ENCODE measurements around the gene DNAJC13.
A peak's percentile ranks its signal among the peaks of the same experiment; 100 is the strongest.

DNAJC13 gene

GRCh38 chr3:132405188-132405587, 12.1 kb upstream of the DNAJC13 start:
- no peak for ATAC-seq

DNA sequence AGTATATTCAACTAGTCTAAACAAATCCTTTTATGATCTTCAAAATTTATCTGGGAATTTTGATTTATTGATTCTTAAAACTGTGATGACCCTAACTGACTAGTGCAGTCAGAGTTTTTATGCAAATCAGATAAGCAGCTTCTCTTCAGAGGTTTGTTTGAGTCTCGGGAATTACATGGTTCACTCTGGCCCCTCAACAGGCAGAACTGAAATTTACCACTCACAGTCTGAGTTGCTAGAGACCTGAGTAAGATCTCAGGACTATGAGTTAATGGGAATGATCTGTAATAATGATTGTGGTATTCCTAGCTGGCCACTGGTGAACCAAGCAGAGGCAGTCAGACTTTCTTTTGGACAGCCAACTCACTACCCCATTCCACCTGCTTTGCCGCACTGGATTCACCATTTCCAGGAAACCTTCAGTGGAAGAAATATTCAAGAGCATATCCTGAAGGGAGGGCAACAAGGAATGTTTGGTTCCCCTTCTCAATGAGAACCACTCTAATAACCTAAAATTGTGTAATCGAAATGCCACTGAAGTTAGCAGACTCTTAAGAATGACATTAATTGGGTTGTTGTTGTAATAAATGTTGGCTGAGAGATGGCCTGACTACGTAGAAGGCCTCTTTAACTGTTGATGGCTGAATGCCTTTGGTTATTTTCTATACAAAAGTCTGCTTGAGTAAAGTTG, 11.5 kb upstream of the DNAJC13 start:
- no peak for DNase-seq
- no peak for ATAC-seq

More at GRCh38 chr3:132405188-132405587, 12.1 kb upstream of the DNAJC13 start:
- DNase-seq, result no peak

DNA sequence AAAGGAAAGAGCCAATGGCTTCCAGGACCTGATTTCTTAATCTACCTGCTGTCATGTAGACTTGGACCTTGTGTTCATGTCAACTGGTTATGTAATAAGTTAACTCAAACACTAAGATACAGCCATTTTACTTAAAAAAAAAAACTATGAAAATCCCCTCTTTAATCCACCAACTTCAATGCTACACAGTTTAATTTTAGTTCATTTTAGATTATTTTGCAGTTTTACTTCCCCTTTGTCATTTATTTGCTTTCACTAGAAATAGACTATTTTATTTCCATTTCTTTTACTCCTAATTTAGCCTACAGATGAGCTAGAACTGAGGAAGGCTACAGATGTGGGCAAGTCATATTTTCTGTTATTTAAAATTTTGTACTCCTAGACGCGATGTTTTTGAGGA, 10.7 kb upstream of the DNAJC13 start:
- ATAC-seq, result no peak
- DNase-seq, result no peak

GRCh38 chr3:132407025-132407424, 10.3 kb upstream of the DNAJC13 start:
- ATAC-seq (no peak), DNase-seq (no peak)

DNA sequence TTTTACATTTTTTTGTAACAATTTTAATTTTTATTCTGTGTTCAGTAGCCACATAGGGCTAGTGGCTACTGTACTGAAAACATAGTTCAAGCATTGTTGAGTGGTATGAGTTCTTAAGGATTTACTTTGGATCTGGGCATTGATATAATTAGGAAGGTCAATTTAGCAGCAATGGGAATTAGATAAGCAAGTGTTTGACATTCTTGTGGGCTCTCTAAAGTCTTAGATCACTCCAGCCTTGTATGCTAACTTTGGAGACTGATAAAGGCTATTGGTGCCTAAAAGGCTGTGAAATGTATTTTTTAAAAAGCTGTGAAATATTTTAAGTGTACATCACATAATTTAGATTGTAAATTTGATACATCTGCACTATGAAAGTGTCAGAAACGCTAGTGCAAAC, 2.5 kb upstream of the DNAJC13 start:
- ATAC-seq (no peak), DNase-seq (no peak)

DNA sequence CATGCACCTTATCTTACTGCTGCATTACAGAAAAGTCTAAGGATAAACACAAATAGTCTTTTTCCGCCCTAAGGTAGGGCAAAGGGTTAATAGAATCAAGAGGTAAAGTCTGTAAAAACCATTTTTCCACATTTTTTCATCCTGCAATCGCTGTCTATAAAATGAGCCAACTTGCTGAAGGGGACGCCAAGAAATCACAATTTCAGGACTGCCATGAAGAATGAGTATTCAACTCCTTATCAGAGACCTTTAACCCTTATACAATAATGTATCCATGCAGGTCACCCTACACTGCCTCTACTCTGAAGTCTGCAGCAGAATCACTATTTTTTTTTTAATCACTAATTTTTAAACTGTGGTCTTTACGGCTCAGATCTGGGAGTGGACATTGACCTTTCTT, 1.1 kb upstream of the DNAJC13 start:
- DNase-seq (no peak), ATAC-seq (no peak)

DNA sequence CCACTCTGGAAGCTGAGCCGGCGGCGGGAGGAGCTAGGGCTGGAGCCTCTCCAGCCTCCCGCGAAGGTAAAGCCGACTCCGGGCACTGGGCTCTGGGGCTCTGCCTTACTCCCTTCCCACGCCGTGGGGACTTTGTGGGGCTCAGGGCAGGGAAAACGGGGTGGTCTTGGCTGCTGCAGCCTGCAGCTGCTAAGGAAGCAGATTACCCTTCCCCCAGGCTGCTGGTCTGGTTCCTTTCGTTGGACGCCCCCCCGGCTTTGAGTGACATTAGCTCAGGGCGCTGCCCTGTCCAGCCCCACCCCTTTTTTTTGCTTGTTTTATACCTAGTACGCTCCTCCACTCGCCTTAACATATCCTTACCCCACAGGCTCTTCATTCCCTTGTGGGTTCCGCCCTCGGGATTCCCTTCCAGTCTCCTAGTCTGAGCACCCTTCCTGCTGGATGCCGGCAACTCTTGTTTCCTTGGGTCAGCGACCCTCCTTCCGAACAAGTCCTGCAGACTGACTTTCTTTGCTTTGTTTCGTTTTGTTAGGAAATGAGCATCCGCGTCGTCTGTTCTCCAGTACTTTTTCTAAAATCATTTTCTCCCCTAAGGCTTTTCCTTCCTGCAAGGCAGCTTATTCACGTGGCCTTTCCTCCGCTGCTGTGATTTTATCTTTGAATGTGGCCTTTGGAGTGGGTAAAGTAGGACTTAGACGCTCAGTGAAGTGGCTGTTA, 551 bp downstream of the DNAJC13 start:
- DNase-seq (peak; percentile 60), ATAC-seq (peak; percentile 50)

DNA sequence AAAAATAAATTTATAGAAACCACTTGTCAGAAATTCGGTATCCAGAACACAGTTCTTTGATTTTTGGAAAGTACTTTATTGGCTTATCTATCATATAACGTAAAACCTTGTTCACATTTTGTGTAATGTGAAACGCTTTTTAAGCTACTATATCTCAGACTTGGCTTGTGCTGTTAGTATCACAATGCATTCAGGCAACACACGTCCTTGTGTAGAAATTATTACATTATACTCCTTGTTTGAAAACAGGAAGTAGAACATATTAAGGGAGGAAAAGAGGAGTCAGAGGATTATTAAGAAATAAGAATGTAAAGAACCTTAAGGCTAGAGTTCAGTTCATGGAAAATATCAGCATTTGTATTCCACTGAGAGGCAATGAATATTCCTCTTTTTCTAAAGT, 1.6 kb downstream of the DNAJC13 start:
- ATAC-seq (no peak), DNase-seq (no peak)

- ATAC-seq (no peak), DNase-seq (no peak)
Observed at GRCh38 chr3:132421832-132422231, 4.5 kb downstream of the DNAJC13 start.

DNA sequence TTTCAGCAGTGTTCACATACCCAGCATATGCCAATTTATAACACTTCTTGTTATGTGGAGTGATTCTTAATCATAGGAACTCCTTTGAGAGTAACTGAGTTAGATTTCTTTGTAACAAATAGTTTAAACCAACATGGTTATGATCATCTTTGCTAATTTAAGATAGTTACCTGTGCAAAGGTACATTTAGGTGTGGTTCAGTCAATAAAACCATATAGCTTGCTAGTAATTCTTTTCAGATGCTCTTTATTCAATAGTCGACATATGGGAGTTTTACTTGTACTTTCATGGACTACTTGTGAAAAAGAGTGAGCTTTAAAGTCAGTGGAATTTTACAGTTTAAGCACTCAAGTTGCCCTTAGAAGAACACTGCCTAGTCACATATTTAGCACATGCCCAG, 5.2 kb downstream of the DNAJC13 start:
- no peak for ATAC-seq
- DNase-seq, result no peak

DNA sequence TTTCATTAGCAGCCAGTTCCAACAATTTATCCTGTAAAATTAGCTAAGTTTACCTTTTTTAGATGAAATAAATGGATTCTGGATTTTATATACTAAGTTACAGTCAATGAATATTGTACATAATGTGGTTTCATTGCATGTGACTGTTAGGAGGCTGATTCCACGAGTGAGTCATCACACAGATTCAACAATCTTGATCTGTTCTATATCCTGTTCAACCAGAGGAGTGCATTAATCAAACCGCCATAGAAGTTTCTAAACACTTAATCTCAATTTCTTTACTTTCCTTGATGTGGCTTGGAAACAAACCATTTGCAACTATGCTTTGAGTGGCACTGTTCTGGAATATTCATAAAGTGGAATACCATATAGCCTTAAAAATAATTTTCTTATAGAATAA, 15.3 kb downstream of the DNAJC13 start:
- peak; percentile 77 for ATAC-seq
- no peak for DNase-seq

DNA sequence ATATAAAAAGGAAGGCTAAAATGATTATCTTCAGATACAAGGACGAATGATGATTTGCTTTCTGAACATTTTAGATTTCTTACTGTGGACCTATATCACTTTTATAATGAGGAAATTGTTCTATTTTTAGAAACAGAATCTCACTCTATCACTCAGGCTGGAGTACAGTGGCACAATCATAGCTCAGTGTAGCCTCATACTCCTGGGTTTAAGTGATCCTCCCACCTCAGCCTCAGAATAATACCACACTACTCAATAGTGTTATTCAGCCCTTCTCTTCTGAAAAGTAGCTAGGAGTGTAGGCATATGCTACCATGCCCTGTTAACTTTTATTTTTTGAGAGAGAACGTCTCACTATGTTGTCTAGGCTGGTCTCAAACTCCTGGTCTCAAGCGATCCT, 15.8 kb downstream of the DNAJC13 start:
- DNase-seq, result no peak
- ATAC-seq, result peak; percentile 43

- no peak for DNase-seq
- ATAC-seq, result peak; percentile 87
Observed at GRCh38 chr3:132435224-132435910, 18.1 kb downstream of the DNAJC13 start.

DNA sequence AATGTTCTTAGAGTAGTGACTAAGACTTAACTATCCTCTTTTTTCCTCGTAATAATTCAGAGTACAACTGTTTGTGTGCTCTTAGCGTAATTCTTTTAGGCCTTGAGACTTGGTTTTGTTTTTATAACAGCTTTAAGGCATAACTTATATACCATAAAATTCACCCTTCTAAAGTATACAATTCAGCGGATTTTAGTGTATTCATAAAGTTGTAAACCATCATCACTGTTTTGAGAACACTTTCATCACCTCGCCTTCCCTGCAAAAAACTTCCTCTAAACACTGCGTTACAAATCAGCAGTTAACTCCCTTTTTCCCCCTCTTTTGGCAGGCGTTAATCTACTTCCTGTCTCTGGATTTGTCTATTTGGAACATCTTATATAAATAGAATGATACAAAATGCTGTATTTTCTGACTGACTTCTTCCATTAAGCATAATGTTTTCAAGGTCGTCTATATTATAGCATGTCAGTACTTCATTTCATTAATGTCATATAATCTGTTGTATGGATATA, 18.7 kb downstream of the DNAJC13 start:
- DNase-seq, result no peak

GRCh38 chr3:132443421-132443820, 26.1 kb downstream of the DNAJC13 start:
- ATAC-seq, result no peak

More for the DNA sequence above, 18.7 kb downstream of the DNAJC13 start:
- no peak for ATAC-seq

DNA sequence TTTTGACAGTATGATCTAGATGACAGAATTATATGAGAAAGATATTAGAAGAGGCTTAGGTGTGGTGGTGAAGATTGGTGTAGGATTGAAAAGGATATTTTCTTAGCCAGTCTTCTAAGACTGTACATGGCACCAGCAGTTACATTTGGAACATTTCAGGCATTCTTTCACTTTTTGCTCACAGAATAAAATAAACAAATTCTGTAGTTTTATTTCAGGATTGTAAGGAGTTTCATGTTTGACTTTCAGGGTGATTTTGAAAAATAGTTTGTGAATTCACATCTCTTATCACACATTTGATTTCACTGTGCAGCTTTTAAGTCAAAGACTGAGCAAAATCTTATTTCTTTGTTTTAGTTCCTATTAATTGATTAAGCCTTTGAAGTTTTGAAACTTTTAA, 27.1 kb downstream of the DNAJC13 start:
- ATAC-seq, result no peak
- no peak for DNase-seq

More at GRCh38 chr3:132443421-132443820, 26.1 kb downstream of the DNAJC13 start:
- DNase-seq, result no peak

DNA sequence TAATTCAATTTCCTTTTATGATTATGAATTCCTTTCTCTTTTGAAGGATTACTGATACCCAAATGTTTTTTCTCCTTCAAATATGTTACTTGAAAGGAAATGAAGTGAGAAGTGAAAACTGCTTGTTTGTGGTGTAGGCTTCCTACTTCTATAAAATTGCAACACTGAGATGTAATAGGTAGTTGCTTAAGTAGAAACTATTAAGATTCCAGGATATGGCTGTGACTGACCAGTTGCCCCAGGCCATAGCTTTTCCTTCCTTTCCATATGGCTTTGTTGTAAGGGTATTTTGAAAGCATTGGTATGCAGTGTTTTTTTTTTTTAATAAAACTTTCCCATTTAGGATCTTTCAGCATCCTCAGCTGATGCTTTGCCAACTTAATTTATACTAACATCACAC, 28.5 kb downstream of the DNAJC13 start:
- ATAC-seq (no peak), DNase-seq (no peak)

GRCh38 chr3:132448216-132448961, 31.1 kb downstream of the DNAJC13 start:
- DNase-seq (no peak), ATAC-seq (no peak)

DNA sequence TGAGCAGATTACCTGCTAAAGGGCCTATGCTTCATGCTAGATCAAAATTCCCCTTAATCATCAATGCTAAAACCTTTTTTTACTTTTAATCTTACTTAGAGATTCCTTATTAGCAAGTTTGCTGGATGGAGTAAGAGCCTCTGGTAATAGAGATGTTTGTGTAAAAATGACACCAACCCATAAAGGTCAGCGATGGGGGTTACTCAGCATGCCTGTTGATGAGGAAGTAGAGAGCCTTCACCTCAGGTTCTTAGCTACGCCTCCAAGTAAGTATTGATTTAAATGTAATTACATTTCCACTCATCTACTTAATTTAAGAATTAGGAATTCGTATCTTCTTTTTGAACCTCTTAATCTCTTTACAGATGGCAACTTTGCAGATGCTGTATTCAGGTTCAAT, 38.8 kb downstream of the DNAJC13 start:
- DNase-seq (no peak), ATAC-seq (no peak)

DNA sequence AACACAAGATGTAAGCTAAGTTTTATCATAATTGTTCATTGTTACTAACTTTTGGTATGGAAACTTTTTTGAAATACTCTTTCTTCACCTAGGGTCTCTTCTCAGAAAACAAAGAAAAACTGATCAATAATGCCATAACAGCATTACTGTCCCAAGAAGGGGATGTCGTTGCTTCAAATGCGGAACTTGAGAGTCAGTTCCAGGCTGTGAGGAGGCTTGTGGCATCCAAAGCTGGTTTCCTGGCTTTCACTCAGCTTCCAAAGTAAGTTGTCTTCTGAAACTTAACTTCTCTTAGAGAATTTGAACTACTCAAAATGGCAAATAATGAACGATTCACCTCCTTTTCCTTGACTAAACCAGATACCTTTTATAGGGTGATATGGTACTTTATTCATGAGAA, 39.3 kb downstream of the DNAJC13 start:
- no peak for DNase-seq
- no peak for ATAC-seq

GRCh38 chr3:132457286-132457685, 40.0 kb downstream of the DNAJC13 start:
- no peak for ATAC-seq
- DNase-seq, result no peak

DNA sequence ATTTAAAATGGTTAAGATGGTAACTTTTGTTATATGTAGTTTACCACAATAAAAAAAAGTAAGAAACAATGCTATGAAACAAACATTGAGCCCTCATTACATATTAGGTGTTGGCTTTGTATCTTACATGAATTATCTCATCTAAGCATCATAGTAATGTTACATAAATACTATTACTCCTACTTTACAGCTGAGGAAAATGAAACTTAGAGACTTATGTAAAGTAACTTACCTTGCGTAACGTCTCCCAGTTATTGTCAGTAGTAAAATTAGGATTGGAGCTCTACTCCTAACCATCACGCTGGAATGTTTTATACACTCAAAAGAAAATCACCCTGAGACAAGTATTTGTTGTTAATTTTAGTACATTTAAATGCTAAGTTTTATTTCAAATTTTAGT, 42.2 kb downstream of the DNAJC13 start:
- no peak for DNase-seq
- no peak for ATAC-seq

All from stimulated activated naive CD8-positive, alpha-beta T cell treated with anti-CD3 and anti-CD28 coated beads, Interleukin-15, Interleukin-2, amounts not matched to agents 100 U/mL and 50 U/mL, for 24 hours (primary cell).